GM12878 (cell line): Measurements from ENCODE around the gene GNLY. TPM values are rescaled to one million over a fixed set of nuclear protein-coding genes. Genes with fewer than 3 reads are reported as not detected.

Experiments
- ATAC-seq: fragments of 200-7000 bp; cut with Tn5 transposase; 3 replicates; pipeline ENCODE4 v1.9.1; 2020; ENCODE audit warnings: mild to moderate bottlenecking, moderate library complexity
- BruUV-seq: library from RNA; stranded (reverse); fragments of 400-500 nt; replicated peaks from 2 replicates; lab custom pipeline; 2021; lab: Mats Ljungman, UMichigan
- CTCF ChIA-PET: fragments of 300-600 bp; sonication (Branson Sonifier 250); formaldehyde crosslinking; extraction: SDS; loops from one replicate; lab custom pipeline; 2021; ENCODE audit warnings: inconsistent platforms; lab: Yijun Ruan, JAX
- POLR2A ChIA-PET: fragments of 350-600 bp; formaldehyde crosslinking; extraction: SDS; loops from one replicate; lab custom pipeline; 2021; ENCODE audit warnings: inconsistent platforms; lab: Charles Lee
- RAD21 ChIA-PET: fragments of 300-600 bp; sonication (Branson Sonifier 250); formaldehyde crosslinking; loops from one replicate; lab custom pipeline; 2023; ENCODE audit warnings: antibody characterized with exemption; ENCODE audit not compliant: unreplicated experiment; lab: Charles Lee
- SMC1A ChIA-PET: fragments of 300-600 bp; sonication (Branson Sonifier 250); formaldehyde crosslinking; loops from one replicate; lab custom pipeline; 2023; ENCODE audit not compliant: unreplicated experiment, uncharacterized antibody; lab: Charles Lee
- DNase-seq: peaks from one replicate; pipeline ENCODE4 v3.0.0-alpha.2; 2011; ENCODE audit warnings: low read depth, low spot score
- FAIRE-seq: peaks from 3 replicates; lab custom pipeline; 2011; peaks lifted over from hg19 to GRCh38; lab: Jason Lieb, UNC
- H2AFZ ChIP-seq: 2 replicates; pipeline ENCODE4 v1.6.0; 2011; ENCODE audit warnings: low read depth, low read length, control low read depth; ENCODE audit not compliant: control insufficient read depth
- H3K27ac ChIP-seq: 2 replicates; pipeline ENCODE4 v1.5.1; 2011; ENCODE audit warnings: control low read depth; ENCODE audit not compliant: control insufficient read depth, insufficient read depth
- H3K27me3 ChIP-seq, 2 experiments: replicated peaks in 1 of 2; 2 replicates each; pipeline versions ENCODE4 v1.6.0 to v1.6.1; 2011; ENCODE audit warnings: low read length in 1 of 2; ENCODE audit not compliant: control insufficient read depth in 2 of 2, insufficient read depth in 2 of 2
- H3K36me3 ChIP-seq, 2 experiments: 2 replicates each; pipeline ENCODE4 v1.5.1; 2011; ENCODE audit warnings: low read length in 1 of 2; ENCODE audit not compliant: control insufficient read depth in 2 of 2, insufficient read depth in 2 of 2
- H3K4me1 ChIP-seq: 2 replicates; pipeline ENCODE4 v1.6.1; 2011; ENCODE audit warnings: mild to moderate bottlenecking, low read length, moderate library complexity, mixed read lengths; ENCODE audit not compliant: control insufficient read depth, insufficient read depth
- H3K4me2 ChIP-seq: 2 replicates; pipeline ENCODE4 v1.6.0; 2011; ENCODE audit warnings: control low read depth; ENCODE audit not compliant: control insufficient read depth, insufficient read depth
- H3K4me3 ChIP-seq: fragments of 200-600 bp; sonication (generic); 2 replicates; pipeline ENCODE4 v1.5.1; 2016
- H3K79me2 ChIP-seq: 2 replicates; pipeline ENCODE4 v1.6.0; 2011; ENCODE audit warnings: low read length; ENCODE audit not compliant: control insufficient read depth, insufficient read depth
- H3K9ac ChIP-seq: 2 replicates; pipeline ENCODE4 v1.8.0; 2011; ENCODE audit warnings: low read length, control low read depth, mixed read lengths; ENCODE audit not compliant: control insufficient read depth, insufficient read depth
- H3K9me3 ChIP-seq: replicated peaks from 3 replicates; pipeline ENCODE4 v1.5.1; 2011; ENCODE audit warnings: mild to moderate bottlenecking, low read length; ENCODE audit not compliant: control insufficient read depth, insufficient read depth
- H4K20me1 ChIP-seq: 2 replicates; pipeline ENCODE4 v1.6.0; 2011; ENCODE audit not compliant: control insufficient read depth, insufficient read depth
- ASH2L ChIP-seq: fragments of 300-600, 200-600 bp; sonication (generic); IDR thresholded peaks from 2 replicates; pipeline ENCODE4 v1.6.1; 2017; ENCODE audit warnings: low read depth, mild to moderate bottlenecking, borderline replicate concordance
- POLR2AphosphoS5 ChIP-seq: IDR thresholded peaks from 2 replicates; pipeline ENCODE4 v1.6.1; 2011; ENCODE audit warnings: mild to moderate bottlenecking, low read length, inconsistent platforms
- SREBF2 ChIP-seq: IDR thresholded peaks from 2 replicates; pipeline ENCODE4 v1.6.1; 2012; ENCODE audit warnings: mild to moderate bottlenecking, low read length
- WGBS: methylation state at CpG from one replicate; pipeline ENCODE4 v1.1.6; 2016; ENCODE audit warnings: low lambda C conversion rate; ENCODE audit not compliant: insufficient replicate concordance, insufficient coverage; ENCODE audit errors: missing lambda C conversion rate; 5-methylcytosine and 5-hydroxymethylcytosine counted together
- in situ Hi-C: fragments of 300-500 bp; cut with MboI; formaldehyde crosslinking; loops from 9 replicates; pipeline ENCODE4 v1.14.3; 2018; ENCODE audit warnings: mixed read lengths
- intact Hi-C: fragments of 100-400 bp; cut with micrococcal nuclease; formaldehyde crosslinking; loops from one replicate; pipeline ENCODE4 v1.14.2; 2022; ENCODE audit not compliant: unreplicated experiment
- polyA plus RNA-seq, 11 experiments: library from polyadenylated mRNA; depleted of rRNA in 4 of 11; unstranded in 6 of 11; stranded (reverse) in 5 of 11; fragments of >200 nt; fragmentation: Nextera tagmentation in 4 of 11; fragmentation: Illumina TruSeq in 1 of 11; extraction: Ambion mirVana in 4 of 11; extraction: Trizol in 1 of 11; gene quantifications; 1 replicate in 1 of 11; 2 replicates in 10 of 11; pipeline versions ENCODE4 v1.2.1 to v1.2.3, GENCODE V29; 2011 to 2016; ENCODE audit warnings: inconsistent platforms in 2 of 11, missing spikeins in 2 of 11, low read depth in 1 of 11
- total RNA-seq, 4 experiments: library from RNA; depleted of rRNA in 3 of 4; stranded (reverse); fragments of >200 nt in 3 of 4; fragmentation: Illumina TruSeq in 1 of 4; extraction: Trizol in 1 of 4; gene quantifications; 2 replicates each; pipeline versions ENCODE4 v1.2.1 to v1.2.3, GENCODE V29; 2013 to 2021
- TF ChIP-seq, protein P1 (sequence below): fragments of 450-650 bp; IDR thresholded peaks from 2 replicates; pipeline ENCODE4 v1.6.1; 2016; ENCODE audit warnings: mild to moderate bottlenecking, moderate library complexity, borderline replicate concordance
- TF ChIP-seq, protein P2 (sequence below): fragments of 450-650 bp; IDR thresholded peaks from 2 replicates; pipeline ENCODE4 v1.6.1; 2017; ENCODE audit warnings: mild to moderate bottlenecking

Gene GNLY
- total and polyA plus RNA-seq, 10 of the 15 experiments (the other 5 are each of a cell fraction or from before 2014, with no cell fraction given): 0.18 to 0.42 TPM; not detected in 8

DNA sequence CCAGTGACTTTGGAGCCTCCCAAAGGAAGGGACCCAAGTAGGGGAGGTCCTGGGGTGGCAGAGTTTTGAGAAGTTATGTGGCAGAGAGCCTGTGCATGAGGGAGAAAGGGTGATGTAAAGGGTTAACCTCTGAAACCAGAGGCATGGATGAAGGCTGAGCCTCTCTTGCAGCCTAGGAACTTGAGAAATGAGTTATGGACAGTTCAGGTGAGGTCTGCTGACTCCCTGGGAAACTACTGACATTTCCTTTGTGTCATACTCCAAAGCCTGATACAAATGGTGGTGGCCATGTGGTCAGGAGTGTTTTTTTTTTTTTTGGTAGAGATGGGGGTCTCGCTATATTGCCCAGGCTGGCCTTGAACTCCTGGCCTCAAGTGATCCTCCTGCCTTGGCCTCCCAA lies 12.4 kb upstream of the GNLY start (continued):
- TF ChIP-seq, protein P1, sequence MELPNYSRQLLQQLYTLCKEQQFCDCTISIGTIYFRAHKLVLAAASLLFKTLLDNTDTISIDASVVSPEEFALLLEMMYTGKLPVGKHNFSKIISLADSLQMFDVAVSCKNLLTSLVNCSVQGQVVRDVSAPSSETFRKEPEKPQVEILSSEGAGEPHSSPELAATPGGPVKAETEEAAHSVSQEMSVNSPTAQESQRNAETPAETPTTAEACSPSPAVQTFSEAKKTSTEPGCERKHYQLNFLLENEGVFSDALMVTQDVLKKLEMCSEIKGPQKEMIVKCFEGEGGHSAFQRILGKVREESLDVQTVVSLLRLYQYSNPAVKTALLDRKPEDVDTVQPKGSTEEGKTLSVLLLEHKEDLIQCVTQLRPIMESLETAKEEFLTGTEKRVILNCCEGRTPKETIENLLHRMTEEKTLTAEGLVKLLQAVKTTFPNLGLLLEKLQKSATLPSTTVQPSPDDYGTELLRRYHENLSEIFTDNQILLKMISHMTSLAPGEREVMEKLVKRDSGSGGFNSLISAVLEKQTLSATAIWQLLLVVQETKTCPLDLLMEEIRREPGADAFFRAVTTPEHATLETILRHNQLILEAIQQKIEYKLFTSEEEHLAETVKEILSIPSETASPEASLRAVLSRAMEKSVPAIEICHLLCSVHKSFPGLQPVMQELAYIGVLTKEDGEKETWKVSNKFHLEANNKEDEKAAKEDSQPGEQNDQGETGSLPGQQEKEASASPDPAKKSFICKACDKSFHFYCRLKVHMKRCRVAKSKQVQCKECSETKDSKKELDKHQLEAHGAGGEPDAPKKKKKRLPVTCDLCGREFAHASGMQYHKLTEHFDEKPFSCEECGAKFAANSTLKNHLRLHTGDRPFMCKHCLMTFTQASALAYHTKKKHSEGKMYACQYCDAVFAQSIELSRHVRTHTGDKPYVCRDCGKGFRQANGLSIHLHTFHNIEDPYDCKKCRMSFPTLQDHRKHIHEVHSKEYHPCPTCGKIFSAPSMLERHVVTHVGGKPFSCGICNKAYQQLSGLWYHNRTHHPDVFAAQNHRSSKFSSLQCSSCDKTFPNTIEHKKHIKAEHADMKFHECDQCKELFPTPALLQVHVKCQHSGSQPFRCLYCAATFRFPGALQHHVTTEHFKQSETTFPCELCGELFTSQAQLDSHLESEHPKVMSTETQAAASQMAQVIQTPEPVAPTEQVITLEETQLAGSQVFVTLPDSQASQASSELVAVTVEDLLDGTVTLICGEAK: no peak
- TF ChIP-seq ASH2L (no peak), SREBF2 (no peak)
- TF ChIP-seq, protein P2, sequence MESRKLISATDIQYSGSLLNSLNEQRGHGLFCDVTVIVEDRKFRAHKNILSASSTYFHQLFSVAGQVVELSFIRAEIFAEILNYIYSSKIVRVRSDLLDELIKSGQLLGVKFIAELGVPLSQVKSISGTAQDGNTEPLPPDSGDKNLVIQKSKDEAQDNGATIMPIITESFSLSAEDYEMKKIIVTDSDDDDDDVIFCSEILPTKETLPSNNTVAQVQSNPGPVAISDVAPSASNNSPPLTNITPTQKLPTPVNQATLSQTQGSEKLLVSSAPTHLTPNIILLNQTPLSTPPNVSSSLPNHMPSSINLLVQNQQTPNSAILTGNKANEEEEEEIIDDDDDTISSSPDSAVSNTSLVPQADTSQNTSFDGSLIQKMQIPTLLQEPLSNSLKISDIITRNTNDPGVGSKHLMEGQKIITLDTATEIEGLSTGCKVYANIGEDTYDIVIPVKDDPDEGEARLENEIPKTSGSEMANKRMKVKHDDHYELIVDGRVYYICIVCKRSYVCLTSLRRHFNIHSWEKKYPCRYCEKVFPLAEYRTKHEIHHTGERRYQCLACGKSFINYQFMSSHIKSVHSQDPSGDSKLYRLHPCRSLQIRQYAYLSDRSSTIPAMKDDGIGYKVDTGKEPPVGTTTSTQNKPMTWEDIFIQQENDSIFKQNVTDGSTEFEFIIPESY: no peak
- TF ChIP-seq, all 136 proteins: peak for 0

DNA sequence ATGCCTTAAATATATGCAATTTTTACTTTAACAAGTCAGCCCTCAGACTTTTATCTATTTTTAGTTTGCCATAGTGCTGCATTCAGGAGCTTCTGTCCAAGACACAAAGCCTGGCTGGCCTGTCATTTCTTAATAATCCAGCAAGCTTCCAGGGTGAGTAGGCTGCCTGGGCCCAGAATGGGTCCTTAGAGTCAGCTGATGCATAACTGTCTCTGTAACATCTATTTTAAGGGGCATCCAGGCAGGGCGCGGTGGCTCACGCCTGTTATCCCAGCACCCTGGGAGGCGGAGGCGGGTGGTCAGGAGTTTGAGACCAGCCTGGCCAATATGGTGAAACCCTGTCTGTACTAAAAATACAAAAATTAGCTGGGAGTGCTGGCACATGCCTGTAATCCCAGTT lies 11.8 kb upstream of the GNLY start:
- no peak overlapping the region for H3K4me2 ChIP-seq
- ATAC-seq (no peak), DNase-seq (no peak), FAIRE-seq (no peak)
- H3K4me1 ChIP-seq: no peaks in the 10 kb centered on the region; the same call in 1 of the 2 replicates
- intact Hi-C loops: no loop called here
- no peak overlapping the region for H3K4me3 ChIP-seq
- H3K27me3 ChIP-seq: no peaks in the 10 kb centered on the region
- no peak for TF ChIP-seq POLR2AphosphoS5
- H3K9me3 ChIP-seq: no peaks in the 10 kb centered on the region
- no peak overlapping the region for H3K9ac ChIP-seq
- 91% methylated on average over 5 of the region's 5 CpGs for WGBS
- CTCF ChIA-PET: interaction anchor here (1.6 to 9.3 kb wide), 3 partner anchors 25 to 46 kb away, joined by 6 to 194 read pairs (median 12); no protein-coding TSS in a partner anchor
- in situ Hi-C loops: no loop called here
- H3K79me2 ChIP-seq: no peaks in the 10 kb centered on the region
- POLR2A ChIA-PET: interaction anchor here (0.7 kb wide), 1 partner anchor 54 kb away, joined by 3 read pairs; no protein-coding TSS in a partner anchor
- H3K36me3 ChIP-seq: no peaks in the 10 kb centered on the region
- no peak overlapping the region for H3K27ac ChIP-seq
- RAD21 ChIA-PET: interaction anchor here (2.9 to 8.3 kb wide), 2 partner anchors 24 to 45 kb away, joined by 8 to 94 read pairs; no protein-coding TSS in a partner anchor
- no peaks in the 10 kb centered on the region for H4K20me1 ChIP-seq
- no TSS peak for BruUV-seq
- SMC1A ChIA-PET: interaction anchor here (5.1 kb wide), 1 partner anchor 25 kb away, joined by 75 read pairs; no protein-coding TSS in a partner anchor
- no peak overlapping the region for H2AFZ ChIP-seq
